Retinal pigment epithelial cell (primary cell): ENCODE results near the gene SCGB1A1.

ENCODE experiments used
- DNase-seq: peaks from one replicate; pipeline ENCODE4 v3.0.0-alpha.2; 2010; ENCODE audit warnings: low read depth
- H3K4me3 ChIP-seq: 2 replicates; pipeline ENCODE4 v1.5.1; 2011; ENCODE audit warnings: mild to moderate bottlenecking, low read length, control low read depth, moderate library complexity
- CTCF ChIP-seq: conservative IDR thresholded peaks from 2 replicates; pipeline ENCODE4 v1.5.1; 2011; ENCODE audit warnings: low read depth, low read length, control low read depth, inconsistent platforms

SCGB1A1 gene

GRCh38 chr11:62410972-62411371, 7.9 kb upstream of the SCGB1A1 start:
- TF ChIP-seq CTCF = no peak
- no peak overlapping the region for H3K4me3 ChIP-seq
- no peak for DNase-seq

GRCh38 chr11:62411524-62411923, 7.3 kb upstream of the SCGB1A1 start:
- no peak overlapping the region for H3K4me3 ChIP-seq
- DNase-seq = no peak
- TF ChIP-seq CTCF = no peak

- no peak overlapping the region for H3K4me3 ChIP-seq
- TF ChIP-seq CTCF = no peak
- no peak for DNase-seq
These were observed 5.7 kb upstream of the SCGB1A1 start for GRCh38 chr11:62413060-62413696.

- no peak for DNase-seq
- no peak overlapping the region for H3K4me3 ChIP-seq
- no peak for TF ChIP-seq CTCF
These were observed 2.2 kb upstream of the SCGB1A1 start for GRCh38 chr11:62416596-62416995.

GRCh38 chr11:62418136-62418535, 697 bp upstream of the SCGB1A1 start:
- no peak for TF ChIP-seq CTCF
- H3K4me3 ChIP-seq = no peak overlapping the region
- DNase-seq = no peak

- DNase-seq = no peak
- no peak overlapping the region for H3K4me3 ChIP-seq
- no peak for TF ChIP-seq CTCF
These were observed 589 bp downstream of the SCGB1A1 start for GRCh38 chr11:62419314-62419929.

- no peak for DNase-seq
- TF ChIP-seq CTCF = no peak
These were observed 1.1 kb downstream of the SCGB1A1 start for GRCh38 chr11:62419943-62420342.

More at GRCh38 chr11:62419943-62420342, 1.1 kb downstream of the SCGB1A1 start:
- H3K4me3 ChIP-seq = no peak overlapping the region
